Adrenal gland (tissue), 5 donors: ENCODE measurements around the gene TFF1.

Source experiments
- CTCF ChIP-seq, 6 experiments: fragments of 450-650 bp in 4 of 6; fragments of 200-600 bp in 2 of 6; sonication (generic) in 1 of 6; IDR thresholded peaks; 1 replicate in 5 of 6; 2 replicates in 1 of 6; pipeline versions ENCODE4 v1.5.1 to v1.8.0; 2016 to 2021; ENCODE audit warnings: antibody characterized with exemption in 6 of 6, mild to moderate bottlenecking in 2 of 6, moderate library complexity in 1 of 6
- POLR2A ChIP-seq, 2 donors: fragments of 450-650 bp; IDR thresholded peaks; one replicate each; pipeline ENCODE4 v1.6.1; 2017; ENCODE audit warnings: antibody characterized with exemption in 2 of 2, mild to moderate bottlenecking in 2 of 2, moderate library complexity in 1 of 2
- donor health status: DM: no; HTN: no; CAD: no.

DNA sequence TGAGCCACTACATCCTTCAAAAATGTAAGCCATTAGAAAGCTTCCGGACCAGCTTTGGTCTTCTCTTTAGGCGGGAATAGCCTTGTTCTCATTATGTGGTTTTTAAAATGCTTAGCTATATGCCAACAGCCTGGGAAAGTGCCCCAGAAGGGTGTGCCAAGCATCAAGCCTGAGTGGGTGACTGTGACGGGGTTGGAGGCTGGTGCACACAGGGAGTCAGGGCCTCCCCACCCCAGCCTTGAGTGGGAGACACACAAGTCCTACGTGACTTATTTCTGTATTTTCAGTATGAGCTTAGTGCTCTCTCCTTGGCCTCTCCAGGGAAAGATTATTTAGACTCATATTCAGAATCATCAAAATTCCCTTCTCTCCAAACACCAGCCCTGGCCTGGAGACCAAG is 47.2 kb upstream of the TFF1 start:
- TF ChIP-seq CTCF (IDR thresholded peaks at IDR 0.05) (no peak), POLR2A (IDR thresholded peaks at IDR 0.05) (no peak)
